GM23338 (cell line): ENCODE data around the gene SZT2.

Source experiments
- CREB1 ChIP-seq: fragments of 250-450 bp; sonication (Bioruptor Pico); IDR thresholded peaks from 2 replicates; pipeline ENCODE4 v1.5.0; 2020; ENCODE audit warnings: low read depth, mild to moderate bottlenecking, moderate library complexity
- EZH2 ChIP-seq: fragments of 200-600 bp; sonication (generic); IDR thresholded peaks from one replicate; pipeline ENCODE4 v1.8.0; 2017; ENCODE audit warnings: antibody characterized with exemption, mild to moderate bottlenecking, low read depth; ENCODE audit not compliant: unreplicated experiment
- EZH2phosphoT487 ChIP-seq: fragments of 200-600 bp; sonication (generic); IDR thresholded peaks from one replicate; pipeline ENCODE4 v1.8.1; 2018; ENCODE audit warnings: antibody characterized with exemption; ENCODE audit not compliant: unreplicated experiment
- JUNB ChIP-seq: IDR thresholded peaks from one replicate; pipeline ENCODE4 v1.6.1; 2016; ENCODE audit warnings: antibody characterized with exemption; ENCODE audit not compliant: unreplicated experiment
- NANOG ChIP-seq: IDR thresholded peaks from 2 replicates; pipeline ENCODE4 v1.6.1; 2016; ENCODE audit warnings: antibody characterized with exemption, borderline replicate concordance
- POLR2AphosphoS5 ChIP-seq: IDR thresholded peaks from 2 replicates; pipeline ENCODE4 v1.6.1; 2016; ENCODE audit warnings: antibody characterized with exemption, low read depth
- STAT1 ChIP-seq: IDR thresholded peaks from one replicate; pipeline ENCODE4 v1.6.1; 2016; ENCODE audit warnings: antibody characterized with exemption; ENCODE audit not compliant: unreplicated experiment
- ZNF114 ChIP-seq: fragments of 250-450 bp; sonication (Bioruptor Pico); IDR thresholded peaks from 2 replicates; pipeline ENCODE4 v1.5.0; 2020; ENCODE audit warnings: mild to moderate bottlenecking, moderate library complexity
- ZNF331 ChIP-seq: fragments of 250-450 bp; sonication (Bioruptor Pico); IDR thresholded peaks from 2 replicates; pipeline ENCODE4 v1.5.0; 2020; ENCODE audit warnings: low read depth, mild to moderate bottlenecking, moderate library complexity
- TF ChIP-seq, protein P1 (sequence below), 2 experiments: fragments of 200-600 bp in 1 of 2; sonication (generic) in 1 of 2; conservative IDR thresholded peaks; 2 replicates each; pipeline versions ENCODE4 v1.5.1 to v1.6.1; 2016 to 2017; ENCODE audit warnings: antibody characterized with exemption in 2 of 2, low read depth in 2 of 2, mild to moderate bottlenecking in 2 of 2, moderate library complexity in 1 of 2
- TF ChIP-seq, protein P2 (sequence below): IDR thresholded peaks from one replicate; pipeline ENCODE4 v1.6.1; 2018; ENCODE audit warnings: antibody characterized with exemption; ENCODE audit not compliant: unreplicated experiment
- TF ChIP-seq, protein P3 (sequence below): IDR thresholded peaks from 2 replicates; pipeline ENCODE4 v1.6.1; 2016; ENCODE audit warnings: antibody characterized with exemption

DNA sequence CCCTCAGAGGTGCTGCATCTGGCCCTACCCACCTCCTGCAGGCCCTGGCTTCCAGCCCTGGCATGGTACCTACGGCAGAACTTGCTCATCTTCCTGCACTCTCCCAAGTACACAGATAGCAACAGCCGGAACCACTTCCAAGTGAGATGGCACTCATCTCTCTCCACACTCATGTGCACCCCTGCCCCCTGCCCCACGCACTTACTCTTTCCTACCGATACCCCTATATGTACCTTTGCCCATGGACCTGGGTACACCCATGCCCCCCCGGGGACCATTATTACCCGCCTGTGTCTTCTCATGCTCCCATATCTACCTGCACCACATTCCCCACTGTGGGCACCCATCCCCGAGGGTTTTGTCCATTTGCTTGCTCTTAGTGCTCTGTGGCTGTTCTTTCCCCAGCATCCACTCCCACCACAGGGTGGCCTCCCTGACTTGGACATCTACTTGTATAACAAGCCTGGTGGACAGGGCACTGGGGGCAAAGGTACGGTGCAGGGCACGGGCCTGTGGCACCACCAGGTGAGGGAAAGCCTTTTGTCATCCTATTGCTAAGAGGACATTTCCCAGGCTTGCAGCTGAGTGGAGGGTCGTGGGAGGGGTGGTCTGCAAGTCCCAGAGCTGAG, 49.4 kb downstream of the SZT2 start:
- TF ChIP-seq, protein P1, sequence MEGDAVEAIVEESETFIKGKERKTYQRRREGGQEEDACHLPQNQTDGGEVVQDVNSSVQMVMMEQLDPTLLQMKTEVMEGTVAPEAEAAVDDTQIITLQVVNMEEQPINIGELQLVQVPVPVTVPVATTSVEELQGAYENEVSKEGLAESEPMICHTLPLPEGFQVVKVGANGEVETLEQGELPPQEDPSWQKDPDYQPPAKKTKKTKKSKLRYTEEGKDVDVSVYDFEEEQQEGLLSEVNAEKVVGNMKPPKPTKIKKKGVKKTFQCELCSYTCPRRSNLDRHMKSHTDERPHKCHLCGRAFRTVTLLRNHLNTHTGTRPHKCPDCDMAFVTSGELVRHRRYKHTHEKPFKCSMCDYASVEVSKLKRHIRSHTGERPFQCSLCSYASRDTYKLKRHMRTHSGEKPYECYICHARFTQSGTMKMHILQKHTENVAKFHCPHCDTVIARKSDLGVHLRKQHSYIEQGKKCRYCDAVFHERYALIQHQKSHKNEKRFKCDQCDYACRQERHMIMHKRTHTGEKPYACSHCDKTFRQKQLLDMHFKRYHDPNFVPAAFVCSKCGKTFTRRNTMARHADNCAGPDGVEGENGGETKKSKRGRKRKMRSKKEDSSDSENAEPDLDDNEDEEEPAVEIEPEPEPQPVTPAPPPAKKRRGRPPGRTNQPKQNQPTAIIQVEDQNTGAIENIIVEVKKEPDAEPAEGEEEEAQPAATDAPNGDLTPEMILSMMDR (conservative IDR thresholded peaks at IDR 0.05; ENCODE audit: low read depth in 2 of 2) = 0 out of 4 replicates have a peak, but pooled peaks of 1 of the 2 experiments have one; percentile 3
- TF ChIP-seq EZH2 = no peak
- TF ChIP-seq POLR2AphosphoS5 = no peak
- no peak for TF ChIP-seq JUNB
- TF ChIP-seq, protein P2, sequence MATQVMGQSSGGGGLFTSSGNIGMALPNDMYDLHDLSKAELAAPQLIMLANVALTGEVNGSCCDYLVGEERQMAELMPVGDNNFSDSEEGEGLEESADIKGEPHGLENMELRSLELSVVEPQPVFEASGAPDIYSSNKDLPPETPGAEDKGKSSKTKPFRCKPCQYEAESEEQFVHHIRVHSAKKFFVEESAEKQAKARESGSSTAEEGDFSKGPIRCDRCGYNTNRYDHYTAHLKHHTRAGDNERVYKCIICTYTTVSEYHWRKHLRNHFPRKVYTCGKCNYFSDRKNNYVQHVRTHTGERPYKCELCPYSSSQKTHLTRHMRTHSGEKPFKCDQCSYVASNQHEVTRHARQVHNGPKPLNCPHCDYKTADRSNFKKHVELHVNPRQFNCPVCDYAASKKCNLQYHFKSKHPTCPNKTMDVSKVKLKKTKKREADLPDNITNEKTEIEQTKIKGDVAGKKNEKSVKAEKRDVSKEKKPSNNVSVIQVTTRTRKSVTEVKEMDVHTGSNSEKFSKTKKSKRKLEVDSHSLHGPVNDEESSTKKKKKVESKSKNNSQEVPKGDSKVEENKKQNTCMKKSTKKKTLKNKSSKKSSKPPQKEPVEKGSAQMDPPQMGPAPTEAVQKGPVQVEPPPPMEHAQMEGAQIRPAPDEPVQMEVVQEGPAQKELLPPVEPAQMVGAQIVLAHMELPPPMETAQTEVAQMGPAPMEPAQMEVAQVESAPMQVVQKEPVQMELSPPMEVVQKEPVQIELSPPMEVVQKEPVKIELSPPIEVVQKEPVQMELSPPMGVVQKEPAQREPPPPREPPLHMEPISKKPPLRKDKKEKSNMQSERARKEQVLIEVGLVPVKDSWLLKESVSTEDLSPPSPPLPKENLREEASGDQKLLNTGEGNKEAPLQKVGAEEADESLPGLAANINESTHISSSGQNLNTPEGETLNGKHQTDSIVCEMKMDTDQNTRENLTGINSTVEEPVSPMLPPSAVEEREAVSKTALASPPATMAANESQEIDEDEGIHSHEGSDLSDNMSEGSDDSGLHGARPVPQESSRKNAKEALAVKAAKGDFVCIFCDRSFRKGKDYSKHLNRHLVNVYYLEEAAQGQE = no peak
- TF ChIP-seq, protein P3, sequence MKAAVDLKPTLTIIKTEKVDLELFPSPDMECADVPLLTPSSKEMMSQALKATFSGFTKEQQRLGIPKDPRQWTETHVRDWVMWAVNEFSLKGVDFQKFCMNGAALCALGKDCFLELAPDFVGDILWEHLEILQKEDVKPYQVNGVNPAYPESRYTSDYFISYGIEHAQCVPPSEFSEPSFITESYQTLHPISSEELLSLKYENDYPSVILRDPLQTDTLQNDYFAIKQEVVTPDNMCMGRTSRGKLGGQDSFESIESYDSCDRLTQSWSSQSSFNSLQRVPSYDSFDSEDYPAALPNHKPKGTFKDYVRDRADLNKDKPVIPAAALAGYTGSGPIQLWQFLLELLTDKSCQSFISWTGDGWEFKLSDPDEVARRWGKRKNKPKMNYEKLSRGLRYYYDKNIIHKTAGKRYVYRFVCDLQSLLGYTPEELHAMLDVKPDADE = no peak
- TF ChIP-seq EZH2phosphoT487 = no peak
- TF ChIP-seq STAT1 = no peak
- TF ChIP-seq CREB1 (CRISPR knock-in tag) = no peak
- TF ChIP-seq ZNF114 = no peak
- TF ChIP-seq NANOG = no peak
- no peak for TF ChIP-seq ZNF331
